ENCODE measurements around the gene CRTAC1. TPM values are rescaled to one million over a fixed set of nuclear protein-coding genes. Genes with fewer than 3 reads are reported as not detected.

The CRTAC1 gene
- total RNA-seq, 1 donor from 2014 or later = 0.37 TPM

- H3K9me3 Mint-ChIP-seq (ENCODE audit: low read depth) = no peaks in the 10 kb centered on the region
- no peak for DNase-seq (ENCODE audit: low spot score)
- no peaks in the 10 kb centered on the region for H3K36me3 Mint-ChIP-seq (ENCODE audit: low read depth)
- TF ChIP-seq, protein P1, sequence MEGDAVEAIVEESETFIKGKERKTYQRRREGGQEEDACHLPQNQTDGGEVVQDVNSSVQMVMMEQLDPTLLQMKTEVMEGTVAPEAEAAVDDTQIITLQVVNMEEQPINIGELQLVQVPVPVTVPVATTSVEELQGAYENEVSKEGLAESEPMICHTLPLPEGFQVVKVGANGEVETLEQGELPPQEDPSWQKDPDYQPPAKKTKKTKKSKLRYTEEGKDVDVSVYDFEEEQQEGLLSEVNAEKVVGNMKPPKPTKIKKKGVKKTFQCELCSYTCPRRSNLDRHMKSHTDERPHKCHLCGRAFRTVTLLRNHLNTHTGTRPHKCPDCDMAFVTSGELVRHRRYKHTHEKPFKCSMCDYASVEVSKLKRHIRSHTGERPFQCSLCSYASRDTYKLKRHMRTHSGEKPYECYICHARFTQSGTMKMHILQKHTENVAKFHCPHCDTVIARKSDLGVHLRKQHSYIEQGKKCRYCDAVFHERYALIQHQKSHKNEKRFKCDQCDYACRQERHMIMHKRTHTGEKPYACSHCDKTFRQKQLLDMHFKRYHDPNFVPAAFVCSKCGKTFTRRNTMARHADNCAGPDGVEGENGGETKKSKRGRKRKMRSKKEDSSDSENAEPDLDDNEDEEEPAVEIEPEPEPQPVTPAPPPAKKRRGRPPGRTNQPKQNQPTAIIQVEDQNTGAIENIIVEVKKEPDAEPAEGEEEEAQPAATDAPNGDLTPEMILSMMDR (IDR thresholded peaks at IDR 0.05) = no peak
- H3K4me3 Mint-ChIP-seq (ENCODE audit: unreplicated experiment) = no peak overlapping the region
- H3K27me3 Mint-ChIP-seq (ENCODE audit: low read depth) = peaks cover 6% of the 10 kb centered on the region
- H3K4me1 Mint-ChIP-seq (ENCODE audit: low read depth) = peaks cover 14% of the 10 kb centered on the region
- H3K27ac Mint-ChIP-seq (ENCODE audit: unreplicated experiment) = no peak overlapping the region
Observed at GRCh38 chr10:97823734-97824133, 206.7 kb downstream of the CRTAC1 start.

DNA sequence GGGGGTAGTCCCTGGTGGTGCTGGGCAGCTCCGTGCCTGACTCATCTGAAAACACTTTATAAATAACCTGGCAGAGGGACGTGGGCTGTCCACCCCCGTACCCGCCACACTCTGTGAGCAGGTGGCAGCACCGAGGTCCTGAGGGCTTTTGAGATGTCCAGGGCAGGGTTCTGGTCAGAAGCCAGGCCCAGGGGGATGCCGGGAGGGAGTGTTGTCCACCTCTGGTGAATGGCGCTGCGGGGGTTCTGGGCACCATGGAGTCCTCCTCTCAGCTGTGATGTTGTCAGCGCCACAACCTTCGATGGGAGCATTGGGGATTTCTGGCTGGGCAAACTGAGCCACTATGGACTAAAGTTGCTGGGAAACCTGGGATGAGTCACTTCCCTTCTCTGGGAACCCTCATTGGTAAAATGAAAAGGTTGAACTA lies 208.1 kb downstream of the CRTAC1 start:
- peaks cover 13% of the 10 kb centered on the region for H3K27me3 Mint-ChIP-seq (ENCODE audit: low read depth)

DNA sequence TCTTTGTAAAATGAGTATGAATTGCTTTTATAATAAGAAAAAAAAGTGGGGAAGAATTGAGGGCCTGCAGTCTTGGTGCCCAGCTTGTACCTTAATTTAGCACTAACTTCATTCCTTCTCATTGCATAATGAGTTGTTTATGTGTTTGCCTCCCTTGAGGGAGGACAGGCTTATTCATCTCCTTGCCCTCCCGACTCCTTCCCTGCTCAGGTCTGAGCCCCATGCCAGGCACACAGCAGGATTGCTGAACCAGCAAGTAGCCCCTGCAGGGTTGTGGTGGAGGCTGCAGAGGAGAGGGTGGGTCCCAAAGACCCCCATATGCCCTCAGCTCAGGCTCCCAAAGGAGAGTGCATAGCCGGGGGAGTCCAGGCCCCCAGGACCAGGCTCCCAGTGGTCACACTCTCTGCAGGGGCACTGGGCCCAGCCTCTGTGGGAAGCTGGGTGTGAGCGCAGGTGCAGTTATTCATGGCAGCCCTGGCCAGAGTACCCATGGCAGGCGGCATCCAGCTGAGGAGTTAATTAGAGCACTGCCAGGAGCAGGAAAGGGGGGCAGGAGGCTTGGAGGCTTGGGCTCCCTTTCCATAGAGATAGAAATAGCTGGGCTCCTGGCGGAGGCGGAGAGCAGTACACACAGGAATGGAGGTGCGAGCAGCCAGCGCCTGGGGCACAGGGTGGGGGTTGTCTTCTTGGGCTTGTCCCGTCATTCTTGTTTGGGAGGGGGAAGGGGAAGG lies 208.9 kb downstream of the CRTAC1 start:
- no peak for DNase-seq (ENCODE audit: low spot score)
- Mint-ChIP-seq H3K36me3 (ENCODE audit: low read depth) (no peaks in the 10 kb centered on the region), H3K4me1 (ENCODE audit: low read depth) (no peaks in the 10 kb centered on the region), H3K27me3 (ENCODE audit: low read depth) (peaks cover 13% of the 10 kb centered on the region), H3K9me3 (ENCODE audit: low read depth) (no peaks in the 10 kb centered on the region), H3K4me3 (ENCODE audit: unreplicated experiment) (no peak overlapping the region), H3K27ac (ENCODE audit: unreplicated experiment) (no peak overlapping the region)
- TF ChIP-seq, protein P1 (IDR thresholded peaks at IDR 0.05) = no peak

More for the DNA sequence above, 208.1 kb downstream of the CRTAC1 start:
- Mint-ChIP-seq H3K36me3 (ENCODE audit: low read depth) (no peaks in the 10 kb centered on the region), H3K27ac (ENCODE audit: unreplicated experiment) (no peak overlapping the region), H3K4me1 (ENCODE audit: low read depth) (no peaks in the 10 kb centered on the region), H3K9me3 (ENCODE audit: low read depth) (no peaks in the 10 kb centered on the region), H3K4me3 (ENCODE audit: unreplicated experiment) (no peak overlapping the region)
- TF ChIP-seq, protein P1 (IDR thresholded peaks at IDR 0.05) = no peak
- DNase-seq (ENCODE audit: low spot score) = no peak

- Mint-ChIP-seq H3K27ac (ENCODE audit: unreplicated experiment) (no peak overlapping the region), H3K9me3 (ENCODE audit: low read depth) (no peaks in the 10 kb centered on the region), H3K36me3 (ENCODE audit: low read depth) (no peaks in the 10 kb centered on the region), H3K27me3 (ENCODE audit: low read depth) (peaks cover 13% of the 10 kb centered on the region), H3K4me3 (ENCODE audit: unreplicated experiment) (no peak overlapping the region), H3K4me1 (ENCODE audit: low read depth) (no peaks in the 10 kb centered on the region)
- TF ChIP-seq, protein P1 (IDR thresholded peaks at IDR 0.05) = no peak
- no peak for DNase-seq (ENCODE audit: low spot score)
Observed at GRCh38 chr10:97820096-97820704, 210.2 kb downstream of the CRTAC1 start.

GRCh38 chr10:97818572-97818971 lies 211.8 kb downstream of the CRTAC1 start:
- H3K36me3 Mint-ChIP-seq (ENCODE audit: low read depth) = no peaks in the 10 kb centered on the region
- H3K9me3 Mint-ChIP-seq (ENCODE audit: low read depth) = no peaks in the 10 kb centered on the region
- no peak for DNase-seq (ENCODE audit: low spot score)
- H3K27ac Mint-ChIP-seq (ENCODE audit: unreplicated experiment) = no peak overlapping the region
- no peak overlapping the region for H3K4me3 Mint-ChIP-seq (ENCODE audit: unreplicated experiment)
- no peaks in the 10 kb centered on the region for H3K4me1 Mint-ChIP-seq (ENCODE audit: low read depth)
- peaks cover 13% of the 10 kb centered on the region for H3K27me3 Mint-ChIP-seq (ENCODE audit: low read depth)
- TF ChIP-seq, protein P1 (IDR thresholded peaks at IDR 0.05) = no peak
